DMS53 treated with DMSO at 0.1 percent for 48 hours (cell line): ENCODE results near the gene IL17RE.
A peak's percentile ranks its signal among the peaks of the same experiment; 100 is the strongest.
"Not testable (repeated sequence)": the region's sequence is repeated elsewhere in the genome, so short reads cannot be mapped to it uniquely, and the experiment has no call there.

Experiments
- DNase-seq: peaks from one replicate; lab custom pipeline; 2025; ENCODE audit not compliant: unreplicated experiment; lab: John Stamatoyannopoulos, UW

IL17RE gene

GRCh38 chr3:9902372-9903237 is at the start of gene IL17RE:
IL17RE (plus strand) TSS chr3:9902848; CDS start chr3:9902933, 85 bp downstream.
- no peak for DNase-seq

GRCh38 chr3:9854291-9854940 is 48.2 kb upstream of the IL17RE start:
- not testable (repeated sequence) for DNase-seq

- DNase-seq = no peak
These were observed 47.1 kb upstream of the IL17RE start for GRCh38 chr3:9855594-9855993.

- no peak for DNase-seq
These were observed 43.1 kb upstream of the IL17RE start for GRCh38 chr3:9859530-9860025.

GRCh38 chr3:9861201-9861600 is 41.4 kb upstream of the IL17RE start:
- DNase-seq = no peak

- no peak for DNase-seq
These were observed 41.0 kb upstream of the IL17RE start for GRCh38 chr3:9861626-9862130.

- no peak for DNase-seq
These were observed 40.1 kb upstream of the IL17RE start for GRCh38 chr3:9862391-9863057.

GRCh38 chr3:9863058-9863772 is 39.4 kb upstream of the IL17RE start:
- DNase-seq = no peak

GRCh38 chr3:9864200-9864927 is 38.3 kb upstream of the IL17RE start:
- DNase-seq = no peak

GRCh38 chr3:9865125-9865637 is 37.5 kb upstream of the IL17RE start:
- DNase-seq = not testable (repeated sequence)

GRCh38 chr3:9866639-9867038 is 36.0 kb upstream of the IL17RE start:
- DNase-seq = no peak

- no peak for DNase-seq
These were observed 35.5 kb upstream of the IL17RE start for GRCh38 chr3:9867106-9867505.

GRCh38 chr3:9869955-9870354 is 32.7 kb upstream of the IL17RE start:
- DNase-seq = no peak

GRCh38 chr3:9870978-9871377 is 31.7 kb upstream of the IL17RE start:
- DNase-seq = no peak

GRCh38 chr3:9872067-9872466 is 30.6 kb upstream of the IL17RE start:
- not testable (repeated sequence) for DNase-seq

GRCh38 chr3:9875448-9875847 is 27.2 kb upstream of the IL17RE start:
- DNase-seq = peak; percentile 43

GRCh38 chr3:9876255-9876654 is 26.4 kb upstream of the IL17RE start:
- DNase-seq = not testable (repeated sequence)

- DNase-seq = no peak
These were observed 25.7 kb upstream of the IL17RE start for GRCh38 chr3:9876991-9877390.

- no peak for DNase-seq
These were observed 23.9 kb upstream of the IL17RE start for GRCh38 chr3:9878700-9879099.
